NCI-H226 (cell line): ENCODE measurements around the gene SMYD3.
"Not testable (repeated sequence)": the region's sequence is repeated elsewhere in the genome, so short reads cannot be mapped to it uniquely, and the experiment has no call there.

ENCODE experiments used
- DNase-seq: peaks from one replicate; pipeline ENCODE4 v3.0.0-alpha.2; 2015

SMYD3 gene

DNA sequence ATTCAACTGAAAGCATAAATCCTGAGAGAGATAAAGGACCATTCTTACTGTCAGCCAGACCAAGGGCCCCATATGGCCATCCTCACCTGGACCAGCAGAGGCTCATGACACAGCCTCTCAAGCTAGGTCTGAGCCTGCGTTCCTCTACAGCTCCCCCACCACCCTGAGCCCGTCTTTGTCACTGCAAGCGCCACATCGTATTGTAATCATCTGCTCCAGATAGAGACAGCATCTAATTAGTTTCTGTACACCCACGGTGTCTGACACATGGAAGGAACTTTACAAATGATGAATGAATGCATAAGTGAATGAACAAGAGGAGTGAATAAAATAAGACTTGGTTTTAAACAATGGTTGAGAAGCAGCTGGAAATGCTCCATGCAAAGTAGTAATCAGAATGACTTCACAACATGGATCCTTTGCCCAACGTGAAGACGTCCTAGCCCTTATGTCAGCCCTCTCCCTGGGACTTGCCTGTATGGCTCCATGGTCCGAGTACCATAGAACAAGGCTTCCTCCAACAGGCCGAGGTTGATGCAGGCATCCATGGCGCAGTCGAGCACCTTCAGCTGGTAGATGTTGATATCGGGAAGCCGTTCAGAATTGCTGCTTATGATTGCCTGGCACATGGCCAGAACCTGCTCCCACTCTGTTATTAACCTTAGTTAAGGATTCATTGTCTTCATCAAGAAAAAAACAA lies 648.9 kb downstream of the SMYD3 start:
- DNase-seq, result no peak

- DNase-seq, result peak; percentile 81
These were observed 650.0 kb downstream of the SMYD3 start for GRCh38 chr1:245856944-245857531.

- no peak for DNase-seq
These were observed 651.0 kb downstream of the SMYD3 start for GRCh38 chr1:245855846-245856730.

- no peak for DNase-seq
These were observed 653.8 kb downstream of the SMYD3 start for GRCh38 chr1:245853291-245853690.

- no peak for DNase-seq
These were observed 664.0 kb downstream of the SMYD3 start for GRCh38 chr1:245843101-245843500.

GRCh38 chr1:245842106-245842505 lies 665.0 kb downstream of the SMYD3 start:
- no peak for DNase-seq

- no peak for DNase-seq
These were observed 666.1 kb downstream of the SMYD3 start for GRCh38 chr1:245840971-245841370.

- peak; percentile 11 for DNase-seq
These were observed 669.4 kb downstream of the SMYD3 start for GRCh38 chr1:245837718-245838117.

- no peak for DNase-seq
These were observed 671.7 kb downstream of the SMYD3 start for GRCh38 chr1:245835386-245835785.

DNA sequence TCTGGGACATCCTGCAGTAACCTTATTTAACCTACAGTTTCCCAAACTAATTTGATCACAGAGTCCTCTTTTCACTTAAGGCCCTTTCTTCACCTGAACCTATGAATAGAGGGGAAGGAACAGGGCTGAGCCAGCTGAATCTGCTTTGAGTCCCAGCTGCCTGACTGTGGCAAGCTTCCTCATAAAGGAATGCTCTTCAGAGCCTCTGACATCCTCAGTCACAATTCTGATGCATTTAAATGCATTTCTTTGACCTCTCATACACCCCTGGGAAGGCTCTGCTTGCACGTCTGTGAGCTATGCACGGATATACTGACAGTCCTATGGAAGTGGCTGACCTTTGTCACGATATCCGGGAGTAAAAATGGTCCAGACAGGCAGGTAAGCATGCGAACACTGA lies 673.1 kb downstream of the SMYD3 start:
- no peak for DNase-seq

- DNase-seq, result no peak
These were observed 674.1 kb downstream of the SMYD3 start for GRCh38 chr1:245832771-245833527.

DNA sequence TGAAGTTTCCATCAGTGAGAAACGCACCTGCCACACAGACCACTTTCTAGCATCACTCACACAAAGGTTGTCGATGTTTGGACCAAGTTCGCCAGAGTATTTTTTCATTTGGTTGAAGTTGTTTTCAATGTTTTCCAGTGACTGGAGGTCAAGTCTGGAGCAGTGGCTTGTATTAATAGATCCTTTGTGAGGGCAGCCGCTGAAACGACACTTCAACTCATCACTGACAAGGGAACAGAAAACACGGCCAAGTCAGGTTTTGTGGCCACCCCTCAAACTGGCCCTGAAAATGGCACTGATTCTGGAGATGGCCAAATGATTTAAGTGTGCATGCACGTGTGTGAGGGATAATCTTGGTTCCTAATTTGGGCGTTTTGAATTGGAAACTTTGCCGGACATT lies 675.6 kb downstream of the SMYD3 start:
- no peak for DNase-seq

- no peak for DNase-seq
These were observed 677.3 kb downstream of the SMYD3 start for GRCh38 chr1:245829826-245830225.

DNA sequence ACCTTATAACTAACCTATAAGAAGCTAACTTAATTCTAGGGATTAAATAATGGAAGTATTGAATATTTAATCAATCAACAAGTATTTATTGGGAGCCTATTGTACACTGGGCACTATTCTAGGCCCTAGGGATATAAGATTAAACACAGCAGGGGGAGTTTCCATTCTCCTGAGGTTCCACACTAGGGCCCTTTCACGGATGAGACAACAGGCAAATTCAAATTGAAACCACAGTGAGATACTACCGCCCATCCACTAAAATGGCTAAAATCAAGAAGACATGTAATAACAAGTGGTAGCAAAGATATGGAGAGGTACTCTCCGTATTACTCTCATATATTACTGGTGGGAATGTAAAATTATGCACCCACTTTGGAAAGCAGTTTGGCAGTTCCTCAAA lies 677.9 kb downstream of the SMYD3 start:
- DNase-seq, result no peak

GRCh38 chr1:245827301-245827700 lies 679.8 kb downstream of the SMYD3 start:
- DNase-seq, result no peak

DNA sequence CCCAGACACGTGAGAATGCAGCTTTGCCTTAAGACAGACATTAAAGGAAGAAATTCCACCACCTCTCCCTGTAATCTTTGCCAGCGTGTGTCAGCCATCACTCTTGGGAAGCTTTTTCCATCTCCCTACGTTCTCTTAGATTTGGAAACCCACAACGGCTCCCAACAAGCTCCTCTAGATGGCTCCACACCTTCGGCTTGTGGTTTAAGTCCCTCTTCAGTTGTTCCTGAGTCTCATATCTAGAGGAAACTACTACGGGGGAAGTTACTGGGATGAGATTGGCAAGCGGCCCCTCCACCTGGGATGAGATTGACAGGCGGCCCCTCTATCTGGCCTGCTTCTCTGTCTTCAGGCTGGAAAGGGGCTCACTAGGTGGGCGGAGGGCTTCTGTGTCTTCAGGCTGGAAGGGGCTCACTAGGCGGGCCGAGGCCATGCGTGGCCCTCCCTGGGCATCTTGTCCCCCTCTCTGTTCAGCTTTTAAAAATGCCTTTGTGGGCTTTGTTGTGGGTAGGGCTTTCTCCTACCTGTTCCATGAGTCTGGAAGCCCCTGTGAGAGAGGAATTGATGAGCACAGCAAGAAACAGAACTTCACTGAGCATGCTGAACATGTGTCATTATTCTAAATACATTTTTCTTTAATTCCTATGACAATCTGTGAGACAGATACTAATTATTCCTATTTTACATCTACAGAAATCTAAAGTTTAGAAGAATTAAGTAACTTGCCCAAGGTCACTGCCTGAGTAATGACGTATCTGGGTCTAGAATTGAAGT lies 681.8 kb downstream of the SMYD3 start:
- DNase-seq, result no peak

DNA sequence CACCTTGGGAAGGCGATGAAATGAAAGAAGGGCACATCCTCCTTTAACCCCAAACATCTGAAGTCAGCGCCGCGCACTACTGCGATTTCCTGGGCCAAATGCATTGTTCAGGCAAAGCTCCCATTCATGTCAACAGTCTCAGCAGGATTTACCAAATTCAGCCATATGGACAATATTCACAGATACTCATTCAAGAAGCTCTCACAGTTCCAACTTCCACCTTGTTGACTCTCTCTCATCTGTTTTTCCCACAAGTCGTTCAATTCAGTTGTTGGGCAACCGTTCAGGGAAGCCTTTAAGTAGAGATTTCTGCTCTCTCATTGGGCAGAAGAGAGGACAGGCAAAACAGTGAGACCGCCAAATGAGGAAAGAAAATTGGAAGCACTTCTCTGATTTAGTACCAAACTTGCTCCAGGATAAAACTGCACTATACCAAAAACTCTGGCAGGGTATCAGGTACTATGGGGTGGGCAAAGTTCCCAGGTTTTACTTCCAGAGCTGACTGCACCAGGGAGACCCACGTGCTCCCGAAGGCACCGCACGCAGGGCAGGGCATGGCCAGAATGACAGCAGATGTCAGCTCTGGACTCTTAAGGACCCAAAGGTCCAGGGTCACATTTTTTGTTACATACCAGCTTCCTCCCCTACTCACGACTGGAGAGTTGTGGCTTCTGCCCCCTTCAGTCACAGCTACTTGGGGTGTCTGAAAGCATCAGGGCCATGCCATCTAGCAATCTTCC lies 683.5 kb downstream of the SMYD3 start:
- no peak for DNase-seq

DNA sequence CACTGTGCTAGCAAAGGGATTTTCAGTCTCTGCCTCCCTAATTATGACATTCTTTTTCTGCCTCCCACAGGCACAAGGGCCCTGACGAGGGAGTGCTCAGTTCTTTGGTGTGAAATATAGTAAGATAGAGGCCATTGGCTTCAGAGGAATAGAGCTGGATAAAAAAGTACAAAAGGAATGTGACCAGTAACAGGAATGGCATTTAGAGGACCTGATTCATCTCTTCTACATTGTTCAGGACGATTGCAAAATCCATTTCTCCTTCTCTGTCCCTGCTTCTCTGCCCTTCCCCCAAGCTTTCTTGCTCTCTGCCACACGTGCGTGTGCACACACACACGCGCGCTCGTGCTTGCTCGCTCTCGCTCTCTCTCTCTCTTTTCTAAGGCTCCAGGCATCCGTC lies 684.1 kb downstream of the SMYD3 start:
- DNase-seq, result peak; percentile 87

DNA sequence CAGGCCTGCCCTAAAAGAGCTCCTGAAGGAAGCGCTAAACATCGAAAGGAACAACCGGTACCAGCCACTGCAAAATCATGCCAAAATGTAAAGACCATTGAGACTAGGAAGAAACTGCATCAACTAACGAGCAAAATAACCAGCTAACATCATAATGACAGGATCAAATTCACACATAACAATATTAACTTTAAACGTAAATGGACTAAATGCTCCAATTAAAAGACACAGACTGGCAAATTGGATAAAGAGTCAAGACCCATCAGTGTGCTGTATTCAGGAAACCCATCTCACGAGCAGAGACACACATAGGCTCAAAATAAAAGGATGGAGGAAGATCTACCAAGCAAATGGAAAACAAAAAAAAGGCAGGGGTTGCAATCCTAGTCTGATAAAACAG lies 688.7 kb downstream of the SMYD3 start:
- not testable (repeated sequence) for DNase-seq

DNA sequence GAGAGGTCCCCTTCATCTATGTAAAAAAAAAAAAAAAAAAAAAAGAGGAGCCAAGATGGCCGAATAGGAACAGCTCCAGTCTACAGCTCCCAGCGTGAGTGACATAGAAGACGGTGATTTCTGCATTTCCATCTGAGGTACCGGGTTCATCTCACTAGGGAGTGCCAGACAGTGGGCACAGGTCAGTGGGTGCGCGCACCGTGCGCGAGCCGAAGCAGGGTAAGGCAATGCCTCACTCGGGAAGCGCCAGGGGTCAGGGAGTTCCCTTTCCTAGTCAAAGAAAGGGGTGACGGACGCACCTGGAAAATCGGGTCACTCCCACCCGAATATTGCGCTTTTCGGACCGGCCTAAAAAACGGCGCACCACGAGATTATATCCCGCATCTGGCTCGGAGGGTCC lies 690.6 kb downstream of the SMYD3 start:
- not testable (repeated sequence) for DNase-seq

- DNase-seq, result no peak
These were observed 692.4 kb downstream of the SMYD3 start for GRCh38 chr1:245814651-245815050.

- DNase-seq, result no peak
These were observed 694.8 kb downstream of the SMYD3 start for GRCh38 chr1:245812278-245812677.
